Brain microvascular endothelial cell (primary cell): ENCODE results near the gene C10orf105.

Experiments used
- DNase-seq: peaks from one replicate; pipeline ENCODE4 v3.0.0-alpha.2; 2020
- H3K27ac ChIP-seq: fragments of 250-450 bp; sonication (Bioruptor Pico); 2 replicates; pipeline ENCODE4 v1.5.1; 2020; ENCODE audit warnings: mild to moderate bottlenecking, moderate library complexity
- H3K27me3 ChIP-seq: fragments of 250-450 bp; sonication (Bioruptor Pico); replicated peaks from 2 replicates; pipeline ENCODE4 v1.5.1; 2020; ENCODE audit warnings: mild to moderate bottlenecking
- H3K36me3 ChIP-seq: fragments of 250-450 bp; sonication (Bioruptor Pico); replicated peaks from 2 replicates; pipeline ENCODE4 v1.5.1; 2020; ENCODE audit warnings: mild to moderate bottlenecking
- H3K4me3 ChIP-seq: 2 replicates; pipeline ENCODE4 v1.5.1; 2011; ENCODE audit warnings: low read depth, mild to moderate bottlenecking, control low read depth, low read length, moderate library complexity
- in situ Hi-C: cut with HindIII; loops from 2 replicates; pipeline ENCODE4 v1.10.0; 2017; ENCODE audit warnings: low sequenced_read_pairs, low pct_ligation_motif_present
- TF ChIP-seq, protein P1 (sequence below): IDR thresholded peaks from 2 replicates; pipeline ENCODE4 v1.5.1; 2011; ENCODE audit warnings: low read depth, mild to moderate bottlenecking, moderate library complexity, low read length, control low read depth, inconsistent platforms; ENCODE audit errors: missing control alignments

Gene C10orf105

DNA sequence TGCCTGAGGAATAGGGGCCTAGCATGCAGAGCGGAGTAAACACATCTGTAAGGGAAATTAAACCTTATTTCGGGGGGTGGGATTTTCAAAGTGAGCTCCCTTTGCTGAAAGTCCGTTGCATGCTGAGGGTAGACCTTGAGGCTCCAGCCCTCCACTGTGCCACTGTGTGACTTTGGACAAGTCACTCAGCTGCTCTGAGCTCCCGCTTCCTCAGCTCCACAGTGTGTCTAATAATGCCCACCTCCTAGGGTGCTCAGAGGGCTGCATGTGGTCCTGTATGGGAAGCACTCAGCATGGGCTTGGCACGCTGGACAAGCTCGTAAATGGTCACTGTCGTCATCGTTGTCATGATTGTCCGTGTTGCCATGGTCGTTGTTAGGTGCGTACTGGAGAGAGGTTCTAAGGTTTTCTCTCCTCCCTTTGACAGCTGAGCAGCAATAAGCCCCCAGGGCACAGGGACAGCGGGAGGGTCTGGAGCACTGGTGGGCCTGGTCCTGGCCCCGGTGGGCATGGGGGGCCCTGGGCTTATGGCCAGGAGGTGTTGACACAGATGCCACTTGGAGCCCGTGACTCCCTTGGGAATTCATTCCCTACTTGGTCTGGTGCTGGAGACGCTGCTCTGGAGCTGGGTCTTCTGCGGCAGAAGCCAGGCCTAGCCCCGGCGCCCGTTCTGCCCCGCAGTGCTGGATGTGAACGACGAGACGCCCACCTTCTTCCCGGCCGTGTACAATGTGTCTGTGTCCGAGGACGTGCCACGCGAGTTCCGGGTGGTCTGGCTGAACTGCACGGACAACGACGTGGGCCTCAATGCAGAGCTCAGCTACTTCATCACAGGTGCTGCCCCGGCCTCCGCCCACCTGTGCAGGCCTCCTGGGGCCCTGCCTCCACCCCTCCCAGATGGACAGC is 13.1 kb downstream of the C10orf105 start:
- H3K27ac ChIP-seq = no peak overlapping the region
- in situ Hi-C loops = no loop called here
- DNase-seq = no peak
- H3K27me3 ChIP-seq = peaks cover 2% of the 10 kb centered on the region
- no peak overlapping the region for H3K4me3 ChIP-seq
- TF ChIP-seq, protein P1, sequence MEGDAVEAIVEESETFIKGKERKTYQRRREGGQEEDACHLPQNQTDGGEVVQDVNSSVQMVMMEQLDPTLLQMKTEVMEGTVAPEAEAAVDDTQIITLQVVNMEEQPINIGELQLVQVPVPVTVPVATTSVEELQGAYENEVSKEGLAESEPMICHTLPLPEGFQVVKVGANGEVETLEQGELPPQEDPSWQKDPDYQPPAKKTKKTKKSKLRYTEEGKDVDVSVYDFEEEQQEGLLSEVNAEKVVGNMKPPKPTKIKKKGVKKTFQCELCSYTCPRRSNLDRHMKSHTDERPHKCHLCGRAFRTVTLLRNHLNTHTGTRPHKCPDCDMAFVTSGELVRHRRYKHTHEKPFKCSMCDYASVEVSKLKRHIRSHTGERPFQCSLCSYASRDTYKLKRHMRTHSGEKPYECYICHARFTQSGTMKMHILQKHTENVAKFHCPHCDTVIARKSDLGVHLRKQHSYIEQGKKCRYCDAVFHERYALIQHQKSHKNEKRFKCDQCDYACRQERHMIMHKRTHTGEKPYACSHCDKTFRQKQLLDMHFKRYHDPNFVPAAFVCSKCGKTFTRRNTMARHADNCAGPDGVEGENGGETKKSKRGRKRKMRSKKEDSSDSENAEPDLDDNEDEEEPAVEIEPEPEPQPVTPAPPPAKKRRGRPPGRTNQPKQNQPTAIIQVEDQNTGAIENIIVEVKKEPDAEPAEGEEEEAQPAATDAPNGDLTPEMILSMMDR = no peak
- no peaks in the 10 kb centered on the region for H3K36me3 ChIP-seq

DNA sequence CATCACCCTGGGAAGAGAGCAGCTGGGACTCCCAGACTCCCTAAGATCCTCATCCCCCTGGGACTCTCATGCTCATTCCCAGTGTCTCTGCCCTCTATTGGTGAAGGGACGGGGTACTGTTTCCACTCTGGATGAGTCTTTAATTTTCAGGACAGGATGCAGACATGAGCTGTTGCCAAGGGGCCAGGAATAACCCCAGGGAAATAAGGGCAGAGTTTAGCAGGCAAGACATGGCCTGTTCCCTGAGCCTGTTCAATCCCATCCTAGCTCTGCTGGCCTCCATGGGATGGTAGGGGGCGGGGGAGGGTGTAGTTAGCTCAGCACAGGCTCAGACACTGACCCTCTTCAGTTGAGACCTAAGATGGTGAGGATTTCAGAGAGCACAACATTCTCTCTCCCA is 14.0 kb downstream of the C10orf105 start:
- H3K36me3 ChIP-seq = no peaks in the 10 kb centered on the region

DNA sequence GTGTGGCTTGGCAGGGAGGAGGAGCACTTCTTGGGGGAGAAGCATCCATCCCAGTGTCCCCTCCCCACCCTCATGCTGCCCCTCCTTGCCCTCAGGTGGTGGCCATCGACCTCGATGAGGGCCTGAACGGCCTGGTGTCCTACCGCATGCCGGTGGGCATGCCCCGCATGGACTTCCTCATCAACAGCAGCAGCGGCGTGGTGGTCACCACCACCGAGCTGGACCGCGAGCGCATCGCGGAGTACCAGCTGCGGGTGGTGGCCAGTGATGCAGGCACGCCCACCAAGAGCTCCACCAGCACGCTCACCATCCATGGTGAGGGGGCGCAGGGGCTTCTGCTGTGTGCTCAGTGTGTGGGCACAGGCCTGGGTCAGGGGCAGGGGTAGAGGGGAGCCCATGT is 14.8 kb downstream of the C10orf105 start:
- in situ Hi-C loops = no loop called here
- DNase-seq = no peak

More for the DNA sequence above, 14.0 kb downstream of the C10orf105 start:
- TF ChIP-seq, protein P1 = no peak
- Histone ChIP-seq H3K27me3 (peaks cover 4% of the 10 kb centered on the region), H3K27ac (no peak overlapping the region), H3K4me3 (no peak overlapping the region)
- in situ Hi-C loops = no loop called here
- no peak for DNase-seq

DNA sequence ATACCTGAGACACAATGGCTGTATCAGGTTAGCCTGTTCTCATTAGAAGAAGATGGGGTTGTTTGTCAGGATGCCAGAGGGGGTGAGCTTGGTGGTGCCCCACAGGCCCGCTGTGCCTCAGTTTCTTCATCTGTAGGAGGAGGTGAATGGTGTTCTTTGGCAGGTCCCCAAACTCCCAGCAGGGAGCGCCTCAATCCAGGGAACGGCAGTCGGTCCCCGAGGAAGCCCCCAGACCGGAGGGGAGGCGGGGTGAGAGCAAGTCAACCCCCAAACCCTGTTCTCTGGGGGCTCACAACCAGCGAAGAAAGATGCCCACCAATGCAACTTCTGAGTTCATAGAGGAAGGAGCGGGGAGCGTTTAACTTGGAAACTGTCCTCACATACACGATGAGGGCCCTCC is 16.0 kb downstream of the C10orf105 start:
- no peak overlapping the region for H3K4me3 ChIP-seq
- no peak for DNase-seq
- in situ Hi-C loops = no loop called here
- H3K36me3 ChIP-seq = no peaks in the 10 kb centered on the region
- H3K27ac ChIP-seq = no peak overlapping the region
- H3K27me3 ChIP-seq = peaks cover 8% of the 10 kb centered on the region
- TF ChIP-seq, protein P1 = no peak

More for the DNA sequence above, 14.8 kb downstream of the C10orf105 start:
- Histone ChIP-seq H3K4me3 (no peak overlapping the region), H3K27me3 (peaks cover 4% of the 10 kb centered on the region), H3K36me3 (no peaks in the 10 kb centered on the region), H3K27ac (no peak overlapping the region)
- TF ChIP-seq, protein P1 = no peak

DNA sequence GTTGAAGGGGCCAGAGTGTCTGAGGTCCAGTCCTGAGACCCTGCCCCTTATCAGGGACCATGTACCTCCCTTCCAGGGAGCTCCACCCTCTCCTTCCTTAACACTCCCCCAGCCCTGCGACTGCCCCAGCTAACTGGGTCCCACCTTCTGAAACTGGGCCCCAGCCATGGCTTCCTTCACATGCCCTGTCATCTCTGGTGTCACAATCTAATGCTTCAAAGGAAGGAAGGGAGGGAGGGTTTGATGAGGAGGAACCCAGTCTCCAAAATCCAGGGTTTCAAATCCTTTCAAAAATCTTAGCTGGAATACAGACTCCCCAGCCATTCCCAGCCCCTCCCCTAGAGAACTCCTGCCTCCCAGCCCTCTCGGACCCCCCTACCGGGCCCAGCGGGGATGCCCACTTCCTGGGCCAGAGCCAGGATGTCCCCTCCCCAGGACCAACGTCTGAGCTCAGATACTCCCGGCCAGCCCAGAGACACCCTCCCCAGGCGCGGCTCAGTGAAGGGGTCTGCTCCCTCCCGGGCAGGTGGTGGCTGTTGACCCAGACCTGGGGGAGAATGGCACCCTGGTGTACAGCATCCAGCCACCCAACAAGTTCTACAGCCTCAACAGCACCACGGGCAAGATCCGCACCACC is 18.0 kb downstream of the C10orf105 start:
- in situ Hi-C loops = no loop called here
- H3K4me3 ChIP-seq = no peak overlapping the region
- H3K27ac ChIP-seq = no peak overlapping the region
- H3K27me3 ChIP-seq = peaks cover 8% of the 10 kb centered on the region
- TF ChIP-seq, protein P1 = no peak
- no peaks in the 10 kb centered on the region for H3K36me3 ChIP-seq
- DNase-seq = no peak
